ENCODE measurements around the gene FUT7.

Gene FUT7

DNA sequence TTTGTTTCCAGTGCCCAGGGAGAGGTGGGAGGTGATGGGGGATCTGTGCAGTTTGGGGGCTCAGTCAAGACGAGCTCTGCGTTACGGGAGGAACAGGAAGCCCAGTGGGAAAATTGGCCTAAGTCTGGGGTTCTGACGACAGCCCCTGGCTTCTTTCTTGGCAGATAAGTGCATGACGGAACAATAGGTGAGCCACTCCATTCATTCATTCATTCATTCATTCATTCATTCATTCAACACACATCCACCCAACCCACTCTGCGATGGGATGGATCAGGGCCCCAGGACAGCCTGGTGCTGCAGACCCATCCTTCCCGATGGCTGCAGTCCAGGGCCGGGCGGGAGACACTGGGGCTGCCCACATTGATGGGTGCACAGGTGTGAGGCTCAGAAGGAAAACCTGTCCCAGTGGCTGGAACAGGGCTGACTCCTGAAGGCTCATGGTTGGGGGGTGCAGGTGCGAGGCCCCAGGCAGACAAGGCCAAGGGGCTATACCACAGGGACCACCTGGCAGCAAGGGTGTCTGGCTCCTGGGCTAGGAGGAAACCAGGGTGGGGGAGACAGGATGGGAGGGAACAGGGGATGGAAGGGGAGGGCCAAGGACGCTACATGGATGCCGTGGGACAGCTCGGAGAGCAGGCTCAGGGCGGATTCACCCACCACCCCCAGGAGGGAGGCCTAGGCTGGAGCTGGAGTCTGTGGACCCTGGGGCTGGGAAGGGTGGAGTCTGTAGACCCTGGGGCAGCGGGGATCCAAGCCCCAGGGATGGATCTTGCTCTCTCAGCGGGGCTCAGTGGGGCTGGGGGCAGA lies 51.0 kb downstream of the FUT7 start:
- DNase-seq: no peak
